Measurements from ENCODE around the gene UAP1.

DNA sequence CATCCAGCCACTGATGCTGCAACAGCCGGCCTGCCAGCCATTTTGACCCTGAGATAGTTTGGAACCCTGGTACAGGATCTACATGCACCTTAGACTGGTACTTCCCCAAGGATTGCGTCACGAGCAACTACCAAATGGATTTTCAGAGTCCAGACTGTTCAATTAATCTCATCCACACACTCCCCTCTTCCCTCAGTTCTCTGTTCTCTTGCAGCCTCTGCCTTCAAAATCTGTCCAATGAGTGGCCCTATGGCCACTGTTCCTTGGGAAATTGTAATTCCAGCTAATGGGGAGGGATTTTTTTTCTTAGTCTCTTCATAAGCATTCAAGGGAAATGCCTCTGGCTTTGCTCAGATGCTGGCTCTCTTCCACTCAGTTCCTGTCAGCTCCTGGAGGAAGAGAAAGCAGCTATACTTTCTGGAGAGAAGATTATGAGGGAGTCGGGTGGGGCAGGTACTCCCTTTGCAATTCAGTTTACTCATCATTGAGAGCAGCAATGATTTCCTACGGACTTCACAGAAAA, 19.8 kb upstream of the UAP1 start:
- TF ChIP-seq, protein P1, sequence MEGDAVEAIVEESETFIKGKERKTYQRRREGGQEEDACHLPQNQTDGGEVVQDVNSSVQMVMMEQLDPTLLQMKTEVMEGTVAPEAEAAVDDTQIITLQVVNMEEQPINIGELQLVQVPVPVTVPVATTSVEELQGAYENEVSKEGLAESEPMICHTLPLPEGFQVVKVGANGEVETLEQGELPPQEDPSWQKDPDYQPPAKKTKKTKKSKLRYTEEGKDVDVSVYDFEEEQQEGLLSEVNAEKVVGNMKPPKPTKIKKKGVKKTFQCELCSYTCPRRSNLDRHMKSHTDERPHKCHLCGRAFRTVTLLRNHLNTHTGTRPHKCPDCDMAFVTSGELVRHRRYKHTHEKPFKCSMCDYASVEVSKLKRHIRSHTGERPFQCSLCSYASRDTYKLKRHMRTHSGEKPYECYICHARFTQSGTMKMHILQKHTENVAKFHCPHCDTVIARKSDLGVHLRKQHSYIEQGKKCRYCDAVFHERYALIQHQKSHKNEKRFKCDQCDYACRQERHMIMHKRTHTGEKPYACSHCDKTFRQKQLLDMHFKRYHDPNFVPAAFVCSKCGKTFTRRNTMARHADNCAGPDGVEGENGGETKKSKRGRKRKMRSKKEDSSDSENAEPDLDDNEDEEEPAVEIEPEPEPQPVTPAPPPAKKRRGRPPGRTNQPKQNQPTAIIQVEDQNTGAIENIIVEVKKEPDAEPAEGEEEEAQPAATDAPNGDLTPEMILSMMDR (IDR thresholded peaks at IDR 0.05): no peak
- no peak for TF ChIP-seq POLR2A (IDR thresholded peaks at IDR 0.05)

All from body of pancreas (tissue), 4 donors.